HepG2 (cell line): ENCODE measurements around the gene HDAC10. TPM values are rescaled to one million over a fixed set of nuclear protein-coding genes. Genes with fewer than 3 reads are reported as not detected.

Source experiments
- DZIP1 ChIP-seq: sonication (generic); formaldehyde crosslinking; IDR thresholded peaks from 2 replicates; pipeline ENCODE4 v1.5.0; 2020; ENCODE audit warnings: mild to moderate bottlenecking, missing genetic modification reagents
- FLYWCH1 ChIP-seq: sonication (generic); formaldehyde crosslinking; IDR thresholded peaks from 2 replicates; pipeline ENCODE4 v1.8.1; 2023; ENCODE audit warnings: mild to moderate bottlenecking, missing genetic modification reagents
- GZF1 ChIP-seq: sonication (generic); formaldehyde crosslinking; IDR thresholded peaks from 2 replicates; pipeline ENCODE4 v1.5.1; 2020; ENCODE audit warnings: mild to moderate bottlenecking, missing genetic modification reagents
- NFAT5 ChIP-seq: sonication (generic); formaldehyde crosslinking; IDR thresholded peaks from 2 replicates; pipeline ENCODE4 v1.4.0; 2020; ENCODE audit warnings: missing genetic modification reagents
- SOX6 ChIP-seq, 2 experiments: fragments of 450-650 bp in 1 of 2; sonication (generic) in 1 of 2; formaldehyde crosslinking in 1 of 2; IDR thresholded peaks; 2 replicates each; pipeline versions ENCODE4 v1.4.0 to v1.6.1; 2017 to 2020; ENCODE audit warnings: antibody characterized with exemption in 1 of 2, mild to moderate bottlenecking in 1 of 2, missing genetic modification reagents in 1 of 2
- ZBTB39 ChIP-seq: sonication (generic); formaldehyde crosslinking; IDR thresholded peaks from 2 replicates; pipeline ENCODE4 v1.5.0; 2020; ENCODE audit warnings: missing genetic modification reagents
- ZNF225 ChIP-seq: sonication (generic); formaldehyde crosslinking; IDR thresholded peaks from 2 replicates; pipeline ENCODE4 v1.4.0; 2020; ENCODE audit warnings: mild to moderate bottlenecking, missing genetic modification reagents
- ZNF251 ChIP-seq: sonication (generic); formaldehyde crosslinking; IDR thresholded peaks from 2 replicates; pipeline ENCODE4 v1.9.0; 2021; ENCODE audit warnings: mild to moderate bottlenecking, missing genetic modification reagents
- ZNF841 ChIP-seq: sonication (generic); formaldehyde crosslinking; IDR thresholded peaks from 2 replicates; pipeline ENCODE4 v1.8.1; 2023; ENCODE audit warnings: missing genetic modification reagents, borderline replicate concordance
- polyA plus RNA-seq, 8 experiments: library from polyadenylated mRNA; depleted of rRNA in 3 of 8; stranded (reverse) in 7 of 8; unstranded in 1 of 8; fragments of >200 nt; fragmentation: Illumina TruSeq in 4 of 8; extraction: Trizol in 4 of 8; gene quantifications; 2 replicates each; pipeline versions ENCODE4 v1.2.1 to v1.2.3, GENCODE V29; 2011 to 2016; ENCODE audit warnings: low read depth in 4 of 8, missing spikeins in 1 of 8, mixed read lengths in 1 of 8; ENCODE audit not compliant: insufficient read depth in 1 of 8
- total RNA-seq, 5 experiments: library from RNA; depleted of rRNA; stranded (reverse); fragments of >200 nt; fragmentation: Illumina TruSeq; extraction: Trizol; gene quantifications; 2 replicates each; pipeline ENCODE4 v1.2.3, GENCODE V29; 2016; ENCODE audit warnings: low read depth in 1 of 5

The HDAC10 gene
- total and polyA plus RNA-seq, 2 of the 13 experiments (the other 11 are each of a cell fraction or from before 2014, with no cell fraction given), result 13.9 to 14.9 TPM

- no peak for TF ChIP-seq NFAT5 (CRISPR knock-in tag)
- no peak for TF ChIP-seq ZNF225 (CRISPR knock-in tag)
- no peak for TF ChIP-seq SOX6 (IDR thresholded peaks at IDR 0.05)
- TF ChIP-seq SOX6 (CRISPR knock-in tag; IDR thresholded peaks at IDR 0.05), result no peak
- TF ChIP-seq FLYWCH1, result no peak
- TF ChIP-seq ZNF841 (CRISPR knock-in tag), result no peak
- TF ChIP-seq ZBTB39 (CRISPR knock-in tag), result no peak
- TF ChIP-seq GZF1 (CRISPR knock-in tag), result no peak
- TF ChIP-seq DZIP1 (CRISPR knock-in tag), result no peak
- TF ChIP-seq ZNF251 (CRISPR knock-in tag), result no peak
These were observed 4.5 kb upstream of the HDAC10 start (continued) for GRCh38 chr22:50255607-50256006.
